ENCODE measurements around the gene DPP8.
"Not testable (repeated sequence)": the region's sequence is repeated elsewhere in the genome, so short reads cannot be mapped to it uniquely, and the experiment has no call there.

Gene DPP8

GRCh38 chr15:65521350-65521749 lies 3.9 kb upstream of the DPP8 start:
- no peak for DNase-seq

GRCh38 chr15:65518633-65519285 lies 1.3 kb upstream of the DPP8 start:
- no peak for DNase-seq

GRCh38 chr15:65517866-65518207 lies 348 bp upstream of the DPP8 start:
- no peak for DNase-seq

- DNase-seq = no peak
Observed at GRCh38 chr15:65512807-65513416, 4.6 kb downstream of the DPP8 start.

GRCh38 chr15:65512189-65512588 lies 5.3 kb downstream of the DPP8 start:
- DNase-seq = no peak

GRCh38 chr15:65509321-65509720 lies 8.2 kb downstream of the DPP8 start:
- DNase-seq = no peak

- no peak for DNase-seq
Observed at GRCh38 chr15:65494076-65494475, 23.4 kb downstream of the DPP8 start.

GRCh38 chr15:65484876-65485275 lies 32.6 kb downstream of the DPP8 start:
- DNase-seq = no peak

GRCh38 chr15:65476903-65477302 lies 40.6 kb downstream of the DPP8 start:
- DNase-seq = no peak

GRCh38 chr15:65470866-65471265 lies 46.6 kb downstream of the DPP8 start:
- no peak for DNase-seq

GRCh38 chr15:65468229-65468909 lies 49.1 kb downstream of the DPP8 start:
- DNase-seq = no peak

- DNase-seq = no peak
Observed at GRCh38 chr15:65466901-65467300, 50.6 kb downstream of the DPP8 start.

- DNase-seq = not testable (repeated sequence)
Observed at GRCh38 chr15:65463096-65463495, 54.4 kb downstream of the DPP8 start.

- peak; percentile 58 for DNase-seq
Observed at GRCh38 chr15:65460741-65461347, 56.6 kb downstream of the DPP8 start.

- DNase-seq = not testable (repeated sequence)
Observed at GRCh38 chr15:65455256-65455655, 62.2 kb downstream of the DPP8 start.

- DNase-seq = no peak
Observed at GRCh38 chr15:65451989-65452388, 65.5 kb downstream of the DPP8 start.

- no peak for DNase-seq
Observed at GRCh38 chr15:65450556-65450955, 66.9 kb downstream of the DPP8 start.

GRCh38 chr15:65447145-65447544 lies 70.3 kb downstream of the DPP8 start:
- no peak for DNase-seq

GRCh38 chr15:65434201-65434600 lies 83.3 kb downstream of the DPP8 start:
- no peak for DNase-seq

GRCh38 chr15:65431731-65432130 lies 85.8 kb downstream of the DPP8 start:
- DNase-seq = peak; percentile 6

- peak; percentile 13 for DNase-seq
Observed at GRCh38 chr15:65426216-65426853, 91.2 kb downstream of the DPP8 start.

- no peak for DNase-seq
Observed at GRCh38 chr15:65424683-65425082, 92.8 kb downstream of the DPP8 start.

- DNase-seq = no peak
Observed at GRCh38 chr15:65423976-65424679, 93.4 kb downstream of the DPP8 start.
